Esophagus muscularis mucosa (tissue), 4 donors: ENCODE measurements around the gene PRR14.

Source experiments
- EP300 ChIP-seq: sonication (generic); formaldehyde crosslinking; IDR thresholded peaks from one replicate; pipeline ENCODE4 v1.6.1; 2017; ENCODE audit warnings: antibody characterized with exemption
- POLR2A ChIP-seq: fragments of 450-650 bp; IDR thresholded peaks from one replicate; pipeline ENCODE4 v1.6.1; 2017; ENCODE audit warnings: antibody characterized with exemption, moderate library complexity, mild to moderate bottlenecking, low read depth
- POLR2AphosphoS5 ChIP-seq, 2 donors: sonication (generic); formaldehyde crosslinking; IDR thresholded peaks; one replicate each; pipeline ENCODE4 v1.6.1; 2017; ENCODE audit warnings: antibody characterized with exemption in 2 of 2
- TF ChIP-seq, protein P1 (sequence below), 3 experiments: fragments of 200-600 bp in 2 of 3; fragments of 450-650 bp in 1 of 3; sonication (generic) in 2 of 3; IDR thresholded peaks; one replicate each; pipeline ENCODE4 v1.5.1; 2017 to 2019; ENCODE audit warnings: antibody characterized with exemption in 3 of 3, mild to moderate bottlenecking in 2 of 3, moderate library complexity in 1 of 3

DNA sequence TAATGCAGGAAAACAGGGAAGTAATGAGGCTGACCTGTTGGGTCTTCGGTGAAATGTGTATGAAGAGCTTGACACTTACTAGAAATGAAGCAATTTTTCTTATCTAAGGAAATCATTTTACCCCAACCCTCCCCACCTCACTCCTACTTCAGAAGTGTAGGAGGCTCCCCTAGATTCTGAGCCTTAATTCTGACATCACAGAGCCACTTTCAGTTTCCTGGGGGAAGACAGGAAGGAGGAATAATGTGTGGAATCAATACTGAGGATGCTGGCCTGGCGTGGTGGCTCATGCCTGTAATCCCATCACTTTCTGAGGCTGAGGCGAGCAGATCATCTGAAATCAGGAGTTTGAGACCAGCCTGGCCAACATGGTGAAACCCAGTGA is 27.8 kb downstream of the PRR14 start:
- TF ChIP-seq, protein P1, sequence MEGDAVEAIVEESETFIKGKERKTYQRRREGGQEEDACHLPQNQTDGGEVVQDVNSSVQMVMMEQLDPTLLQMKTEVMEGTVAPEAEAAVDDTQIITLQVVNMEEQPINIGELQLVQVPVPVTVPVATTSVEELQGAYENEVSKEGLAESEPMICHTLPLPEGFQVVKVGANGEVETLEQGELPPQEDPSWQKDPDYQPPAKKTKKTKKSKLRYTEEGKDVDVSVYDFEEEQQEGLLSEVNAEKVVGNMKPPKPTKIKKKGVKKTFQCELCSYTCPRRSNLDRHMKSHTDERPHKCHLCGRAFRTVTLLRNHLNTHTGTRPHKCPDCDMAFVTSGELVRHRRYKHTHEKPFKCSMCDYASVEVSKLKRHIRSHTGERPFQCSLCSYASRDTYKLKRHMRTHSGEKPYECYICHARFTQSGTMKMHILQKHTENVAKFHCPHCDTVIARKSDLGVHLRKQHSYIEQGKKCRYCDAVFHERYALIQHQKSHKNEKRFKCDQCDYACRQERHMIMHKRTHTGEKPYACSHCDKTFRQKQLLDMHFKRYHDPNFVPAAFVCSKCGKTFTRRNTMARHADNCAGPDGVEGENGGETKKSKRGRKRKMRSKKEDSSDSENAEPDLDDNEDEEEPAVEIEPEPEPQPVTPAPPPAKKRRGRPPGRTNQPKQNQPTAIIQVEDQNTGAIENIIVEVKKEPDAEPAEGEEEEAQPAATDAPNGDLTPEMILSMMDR (IDR thresholded peaks at IDR 0.05) = no peak
- no peak for TF ChIP-seq POLR2A
- no peak for TF ChIP-seq POLR2AphosphoS5 (IDR thresholded peaks at IDR 0.05)
- no peak for TF ChIP-seq EP300
